RWPE2 (cell line): Measurements from ENCODE around the gene BRD8.

ENCODE experiments used
- ATAC-seq: fragments of 200-7000 bp; cut with Tn5 transposase; 3 replicates; pipeline ENCODE4 v1.9.1; 2021; ENCODE audit warnings: low read depth
- DNase-seq: peaks from one replicate; pipeline ENCODE4 v3.0.0-alpha.2; 2020; ENCODE audit warnings: low spot score
- H3K27ac ChIP-seq: fragments of 450-650 bp; 2 replicates; pipeline ENCODE4 v1.5.1; 2017; ENCODE audit warnings: mild to moderate bottlenecking; ENCODE audit not compliant: poor library complexity, severe bottlenecking
- H3K27me3 ChIP-seq: fragments of 250-450 bp; sonication (Bioruptor Pico); 2 replicates; pipeline ENCODE4 v1.5.1; 2021; ENCODE audit warnings: mild to moderate bottlenecking, moderate library complexity; ENCODE audit not compliant: insufficient read depth, poor library complexity, severe bottlenecking
- H3K36me3 ChIP-seq: fragments of 250-450 bp; sonication (Bioruptor Pico); 2 replicates; pipeline ENCODE4 v1.5.1; 2020; ENCODE audit warnings: low read depth, mild to moderate bottlenecking, moderate library complexity
- H3K4me1 ChIP-seq: fragments of 250-450 bp; sonication (Bioruptor Pico); 2 replicates; pipeline ENCODE4 v1.5.1; 2021; ENCODE audit warnings: mild to moderate bottlenecking, moderate library complexity; ENCODE audit not compliant: insufficient read depth, poor library complexity, severe bottlenecking
- H3K4me3 ChIP-seq: fragments of 250-450 bp; sonication (Bioruptor Pico); 2 replicates; pipeline ENCODE4 v1.5.1; 2021; ENCODE audit warnings: mild to moderate bottlenecking, moderate library complexity; ENCODE audit not compliant: severe bottlenecking
- H3K9me3 ChIP-seq: fragments of 250-450 bp; sonication (Bioruptor Pico); 2 replicates; pipeline ENCODE4 v1.5.1; 2021; ENCODE audit warnings: mild to moderate bottlenecking, moderate library complexity; ENCODE audit not compliant: severe bottlenecking
- TF ChIP-seq, protein P1 (sequence below): fragments of 450-650 bp; IDR thresholded peaks from one replicate; pipeline ENCODE4 v1.5.1; 2017; ENCODE audit warnings: mild to moderate bottlenecking, moderate library complexity; ENCODE audit not compliant: poor library complexity, severe bottlenecking

BRD8 gene, protein sequence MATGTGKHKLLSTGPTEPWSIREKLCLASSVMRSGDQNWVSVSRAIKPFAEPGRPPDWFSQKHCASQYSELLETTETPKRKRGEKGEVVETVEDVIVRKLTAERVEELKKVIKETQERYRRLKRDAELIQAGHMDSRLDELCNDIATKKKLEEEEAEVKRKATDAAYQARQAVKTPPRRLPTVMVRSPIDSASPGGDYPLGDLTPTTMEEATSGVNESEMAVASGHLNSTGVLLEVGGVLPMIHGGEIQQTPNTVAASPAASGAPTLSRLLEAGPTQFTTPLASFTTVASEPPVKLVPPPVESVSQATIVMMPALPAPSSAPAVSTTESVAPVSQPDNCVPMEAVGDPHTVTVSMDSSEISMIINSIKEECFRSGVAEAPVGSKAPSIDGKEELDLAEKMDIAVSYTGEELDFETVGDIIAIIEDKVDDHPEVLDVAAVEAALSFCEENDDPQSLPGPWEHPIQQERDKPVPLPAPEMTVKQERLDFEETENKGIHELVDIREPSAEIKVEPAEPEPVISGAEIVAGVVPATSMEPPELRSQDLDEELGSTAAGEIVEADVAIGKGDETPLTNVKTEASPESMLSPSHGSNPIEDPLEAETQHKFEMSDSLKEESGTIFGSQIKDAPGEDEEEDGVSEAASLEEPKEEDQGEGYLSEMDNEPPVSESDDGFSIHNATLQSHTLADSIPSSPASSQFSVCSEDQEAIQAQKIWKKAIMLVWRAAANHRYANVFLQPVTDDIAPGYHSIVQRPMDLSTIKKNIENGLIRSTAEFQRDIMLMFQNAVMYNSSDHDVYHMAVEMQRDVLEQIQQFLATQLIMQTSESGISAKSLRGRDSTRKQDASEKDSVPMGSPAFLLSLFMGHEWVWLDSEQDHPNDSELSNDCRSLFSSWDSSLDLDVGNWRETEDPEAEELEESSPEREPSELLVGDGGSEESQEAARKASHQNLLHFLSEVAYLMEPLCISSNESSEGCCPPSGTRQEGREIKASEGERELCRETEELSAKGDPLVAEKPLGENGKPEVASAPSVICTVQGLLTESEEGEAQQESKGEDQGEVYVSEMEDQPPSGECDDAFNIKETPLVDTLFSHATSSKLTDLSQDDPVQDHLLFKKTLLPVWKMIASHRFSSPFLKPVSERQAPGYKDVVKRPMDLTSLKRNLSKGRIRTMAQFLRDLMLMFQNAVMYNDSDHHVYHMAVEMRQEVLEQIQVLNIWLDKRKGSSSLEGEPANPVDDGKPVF

DNA sequence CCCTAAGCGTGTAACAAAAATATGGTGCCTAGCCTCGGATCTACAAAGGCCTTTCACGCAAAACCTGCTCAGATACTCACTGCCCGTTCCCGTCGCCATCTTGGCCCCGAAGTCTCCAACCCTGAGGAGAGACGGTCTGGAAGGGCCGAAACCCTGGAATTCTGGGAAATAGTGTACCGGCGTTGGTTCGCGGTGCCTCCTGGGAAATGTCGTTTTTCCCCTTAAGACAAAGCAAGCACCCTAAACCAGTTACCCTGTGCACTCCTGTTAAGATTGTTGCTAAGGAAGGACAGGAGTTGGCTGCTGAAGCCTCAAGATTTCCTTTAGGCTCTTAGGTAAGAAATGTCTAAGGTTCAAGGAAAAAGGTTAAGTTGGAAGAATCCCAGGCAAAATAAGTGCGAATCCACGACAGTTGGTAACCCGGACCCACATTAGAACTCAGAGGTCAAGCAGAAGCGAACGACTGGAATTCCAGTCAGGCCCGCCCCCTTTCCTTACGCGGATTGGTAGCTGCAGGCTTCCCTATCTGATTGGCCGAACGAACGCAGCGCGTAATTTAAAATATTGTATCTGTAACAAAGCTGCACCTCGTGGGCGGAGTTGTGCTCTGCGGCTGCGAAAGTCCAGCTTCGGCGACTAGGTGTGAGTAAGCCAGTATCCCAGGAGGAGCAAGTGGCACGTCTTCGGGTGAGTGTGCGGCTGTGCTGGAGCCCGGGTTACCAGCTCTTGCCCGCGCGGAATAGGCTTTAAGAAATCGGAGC lies at the start of gene BRD8, which contains the start of gene KIF20A:
BRD8 (minus strand) TSS at position 115 of the 761 bp plus-strand sequence; CDS start at position 99, 16 bp downstream.
KIF20A (plus strand) TSS at position 597 of the 761 bp plus-strand sequence. CDS start 569 bp downstream, outside the sequence.
- H3K4me1 ChIP-seq = no peaks in the 10 kb centered on the region
- H3K36me3 ChIP-seq = peaks cover 67% of the 10 kb centered on the region
- H3K27ac ChIP-seq = peak within 1 kb of the TSS; percentile 58
- TF ChIP-seq, protein P1, sequence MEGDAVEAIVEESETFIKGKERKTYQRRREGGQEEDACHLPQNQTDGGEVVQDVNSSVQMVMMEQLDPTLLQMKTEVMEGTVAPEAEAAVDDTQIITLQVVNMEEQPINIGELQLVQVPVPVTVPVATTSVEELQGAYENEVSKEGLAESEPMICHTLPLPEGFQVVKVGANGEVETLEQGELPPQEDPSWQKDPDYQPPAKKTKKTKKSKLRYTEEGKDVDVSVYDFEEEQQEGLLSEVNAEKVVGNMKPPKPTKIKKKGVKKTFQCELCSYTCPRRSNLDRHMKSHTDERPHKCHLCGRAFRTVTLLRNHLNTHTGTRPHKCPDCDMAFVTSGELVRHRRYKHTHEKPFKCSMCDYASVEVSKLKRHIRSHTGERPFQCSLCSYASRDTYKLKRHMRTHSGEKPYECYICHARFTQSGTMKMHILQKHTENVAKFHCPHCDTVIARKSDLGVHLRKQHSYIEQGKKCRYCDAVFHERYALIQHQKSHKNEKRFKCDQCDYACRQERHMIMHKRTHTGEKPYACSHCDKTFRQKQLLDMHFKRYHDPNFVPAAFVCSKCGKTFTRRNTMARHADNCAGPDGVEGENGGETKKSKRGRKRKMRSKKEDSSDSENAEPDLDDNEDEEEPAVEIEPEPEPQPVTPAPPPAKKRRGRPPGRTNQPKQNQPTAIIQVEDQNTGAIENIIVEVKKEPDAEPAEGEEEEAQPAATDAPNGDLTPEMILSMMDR = no peak
- H3K27me3 ChIP-seq = no peaks in the 10 kb centered on the region
- DNase-seq (peak; percentile 99), ATAC-seq (peak; percentile 88)
- H3K4me3 ChIP-seq = peak within 1 kb of the TSS; percentile 61
- H3K9me3 ChIP-seq = no peaks in the 10 kb centered on the region

DNA sequence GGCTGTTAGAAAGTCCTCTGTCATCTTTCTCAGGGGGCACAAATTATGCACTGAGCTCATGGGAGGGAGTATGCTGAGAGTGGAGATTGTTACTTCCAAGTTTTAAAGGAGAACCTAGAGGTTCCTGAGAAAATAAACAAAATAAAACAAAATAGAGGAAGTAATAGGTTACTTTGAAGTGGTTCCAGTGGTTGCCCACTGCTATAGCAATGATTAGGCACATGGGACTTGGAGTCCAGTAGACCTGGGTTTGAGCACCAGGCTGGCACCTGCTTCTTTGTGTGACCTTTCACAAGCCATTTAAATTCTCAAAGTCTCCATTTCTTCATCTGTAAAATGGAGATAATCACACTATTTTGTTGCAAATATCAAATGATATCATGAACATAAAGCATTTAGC lies 48.5 kb upstream of the BRD8 start:
- no peak overlapping the region for H3K4me3 ChIP-seq
- no peak overlapping the region for H3K27ac ChIP-seq
- no peaks in the 10 kb centered on the region for H3K4me1 ChIP-seq
- no peaks in the 10 kb centered on the region for H3K27me3 ChIP-seq
- DNase-seq (no peak), ATAC-seq (no peak)
- TF ChIP-seq, protein P1 = no peak
- no peaks in the 10 kb centered on the region for H3K9me3 ChIP-seq
- no peaks in the 10 kb centered on the region for H3K36me3 ChIP-seq

DNA sequence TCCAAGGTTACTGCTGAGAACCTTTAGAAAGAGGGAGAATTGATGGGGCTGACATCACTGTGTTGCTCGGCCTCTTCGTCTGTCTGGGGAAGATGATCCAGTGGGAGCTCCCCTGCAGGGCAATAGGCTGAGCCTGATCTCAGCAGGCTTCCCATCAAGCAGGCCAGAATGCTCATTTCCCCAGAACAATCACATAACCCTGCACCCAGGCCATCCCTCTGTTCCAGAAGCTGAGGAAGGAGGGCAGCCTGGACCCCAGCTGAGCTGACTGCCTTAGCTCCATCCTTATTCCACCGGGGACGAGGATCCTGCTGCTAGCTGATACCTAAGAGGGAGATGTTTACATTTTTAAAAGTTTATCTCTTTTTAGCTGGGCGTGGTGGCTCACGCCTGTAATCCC lies 46.3 kb upstream of the BRD8 start:
- DNase-seq = no peak
- Histone ChIP-seq H3K27ac (no peak overlapping the region), H3K4me1 (no peaks in the 10 kb centered on the region), H3K9me3 (no peaks in the 10 kb centered on the region), H3K4me3 (no peak overlapping the region), H3K27me3 (no peaks in the 10 kb centered on the region), H3K36me3 (no peaks in the 10 kb centered on the region)
- TF ChIP-seq, protein P1 = no peak
- no peak for ATAC-seq

DNA sequence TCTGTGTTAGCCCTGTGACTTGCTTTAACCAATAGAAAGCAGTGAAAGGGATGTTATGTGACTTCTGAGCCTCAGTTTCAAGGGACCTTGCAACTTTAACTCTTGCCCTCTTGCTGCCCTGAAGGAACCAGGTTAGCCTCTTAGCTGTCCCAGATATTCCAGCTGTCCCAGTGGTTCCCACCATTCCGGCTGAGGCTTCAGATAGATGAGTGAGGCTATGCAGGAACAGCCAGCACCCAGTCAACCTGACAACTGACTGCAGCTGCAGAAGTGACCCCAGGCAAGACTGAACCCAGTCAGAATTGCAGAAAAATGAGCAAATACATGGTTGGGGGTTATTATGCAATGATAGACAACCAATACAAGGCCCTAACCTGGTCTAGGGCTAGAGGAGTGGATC lies 45.1 kb upstream of the BRD8 start:
- H3K4me3 ChIP-seq = no peak overlapping the region

More for the DNA sequence above, 45.1 kb upstream of the BRD8 start:
- Histone ChIP-seq H3K27ac (no peak overlapping the region), H3K36me3 (no peaks in the 10 kb centered on the region), H3K27me3 (no peaks in the 10 kb centered on the region), H3K4me1 (no peaks in the 10 kb centered on the region), H3K9me3 (no peaks in the 10 kb centered on the region)
- TF ChIP-seq, protein P1 = no peak
- no peak for ATAC-seq
- no peak for DNase-seq
